IMR-90 (cell line): Measurements from ENCODE around the gene TSPAN4.

ENCODE experiments used
- CEBPB ChIP-seq: IDR thresholded peaks from 2 replicates; pipeline ENCODE4 v1.6.1; 2012; ENCODE audit warnings: low read depth, low read length, improper control_type of control experiment
- CHD1 ChIP-seq: IDR thresholded peaks from 2 replicates; pipeline ENCODE4 v1.6.1; 2012; ENCODE audit warnings: low read depth, low read length, improper control_type of control experiment
- CTCF ChIP-seq: conservative IDR thresholded peaks from 2 replicates; pipeline ENCODE4 v1.5.1; 2012; ENCODE audit warnings: mild to moderate bottlenecking, low read depth, low read length, improper control_type of control experiment
- MAFK ChIP-seq: IDR thresholded peaks from 2 replicates; pipeline ENCODE4 v1.6.1; 2012; ENCODE audit warnings: low read depth, low read length, improper control_type of control experiment
- MXI1 ChIP-seq: IDR thresholded peaks from 2 replicates; pipeline ENCODE4 v1.6.1; 2012; ENCODE audit warnings: low read depth, mild to moderate bottlenecking, low read length, moderate library complexity, borderline replicate concordance
- POLR2A ChIP-seq: IDR thresholded peaks from 2 replicates; pipeline ENCODE4 v1.6.1; 2012; ENCODE audit warnings: mild to moderate bottlenecking, low read depth, low read length

GRCh38 chr11:823441-824291, 19.0 kb upstream of the TSPAN4 start:
- TF ChIP-seq CTCF (no peak), MAFK (no peak), CEBPB (no peak), CHD1 (no peak), MXI1 (no peak), POLR2A (no peak)
